Calu3 (cell line): Measurements from ENCODE around the gene CCL18. TPM values are rescaled to one million over a fixed set of nuclear protein-coding genes. Genes with fewer than 3 reads are reported as not detected.
"Not testable (repeated sequence)": the region's sequence is repeated elsewhere in the genome, so short reads cannot be mapped to it uniquely, and the experiment has no call there.

Source experiments
- BruUV-seq: library from RNA; stranded (reverse); fragments of 400-500 nt; replicated peaks from 2 replicates; lab custom pipeline; 2021; lab: Mats Ljungman, UMichigan
- CTCF ChIA-PET: fragments of 300-600 bp; sonication (Branson Sonifier 250); formaldehyde crosslinking; loops from one replicate; lab custom pipeline; 2022; ENCODE audit warnings: antibody characterized with exemption; lab: Charles Lee
- DNase-seq: peaks from one replicate; pipeline ENCODE4 v3.0.0; 2022
- H3K27ac Mint-ChIP-seq: one replicate; pipeline ENCODE4 v1.8.0; 2022; ENCODE audit warnings: mixed read lengths; ENCODE audit not compliant: unreplicated experiment
- H3K27me3 Mint-ChIP-seq: one replicate; pipeline ENCODE4 v1.8.0; 2022; ENCODE audit warnings: mixed read lengths; ENCODE audit not compliant: unreplicated experiment
- H3K36me3 Mint-ChIP-seq: one replicate; pipeline ENCODE4 v1.8.0; 2022; ENCODE audit warnings: mild to moderate bottlenecking, moderate library complexity, mixed read lengths; ENCODE audit not compliant: insufficient read depth, unreplicated experiment
- H3K4me1 Mint-ChIP-seq: one replicate; pipeline ENCODE4 v1.8.0; 2022; ENCODE audit warnings: mild to moderate bottlenecking, low read depth, mixed read lengths; ENCODE audit not compliant: unreplicated experiment
- H3K4me3 Mint-ChIP-seq: one replicate; pipeline ENCODE4 v1.8.0; 2022; ENCODE audit warnings: mild to moderate bottlenecking, low read depth, moderate library complexity, mixed read lengths; ENCODE audit not compliant: unreplicated experiment
- H3K9me3 Mint-ChIP-seq: one replicate; pipeline ENCODE4 v1.8.0; 2022; ENCODE audit warnings: low read depth, mixed read lengths; ENCODE audit not compliant: unreplicated experiment
- intact Hi-C: fragments of 100-400 bp; cut with micrococcal nuclease; formaldehyde crosslinking; loops from one replicate; pipeline ENCODE4 v1.10.0; 2022; ENCODE audit not compliant: unreplicated experiment
- total RNA-seq: library from RNA; stranded (reverse); gene quantifications from 2 replicates; pipeline ENCODE4 v1.2.3, GENCODE V29; 2022
- TF ChIP-seq, protein P1 (sequence below): fragments of 200-600 bp; IDR thresholded peaks from one replicate; pipeline ENCODE4 v1.8.0; 2022; ENCODE audit warnings: antibody characterized with exemption; ENCODE audit not compliant: unreplicated experiment

The CCL18 gene
- total RNA-seq, 1 experiment from 2014 or later: not detected

DNA sequence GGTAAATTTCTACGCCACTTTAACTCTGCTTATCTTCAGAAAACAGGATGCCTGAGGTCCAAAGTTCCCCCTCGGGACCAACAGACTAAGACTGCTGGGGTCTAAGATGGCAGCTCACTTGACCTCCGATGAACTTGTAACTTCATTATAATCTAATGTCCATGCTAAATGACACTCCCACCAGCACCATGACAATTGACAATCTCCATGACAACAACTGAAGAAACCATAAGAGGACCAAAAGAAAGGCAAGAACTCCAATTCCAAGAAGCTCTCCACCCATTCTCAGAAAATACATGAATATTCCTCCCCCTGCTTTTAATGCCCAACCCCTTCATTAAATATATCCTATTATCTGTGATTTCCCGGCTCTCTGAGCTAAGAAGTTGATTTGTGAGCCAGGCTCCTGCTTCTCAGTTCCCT is 47.0 kb downstream of the CCL18 start:
- Mint-ChIP-seq H3K27me3 (peaks cover 84% of the 10 kb centered on the region), H3K9me3 (peaks cover 3% of the 10 kb centered on the region), H3K36me3 (no peaks in the 10 kb centered on the region), H3K4me1 (no peaks in the 10 kb centered on the region), H3K27ac (no peak overlapping the region), H3K4me3 (no peak overlapping the region)
- CTCF ChIA-PET: interaction anchor here (0.6 kb wide), 1 partner anchor 20 kb away, joined by 3 read pairs; no protein-coding TSS in a partner anchor
- BruUV-seq: no TSS peak
- TF ChIP-seq, protein P1, sequence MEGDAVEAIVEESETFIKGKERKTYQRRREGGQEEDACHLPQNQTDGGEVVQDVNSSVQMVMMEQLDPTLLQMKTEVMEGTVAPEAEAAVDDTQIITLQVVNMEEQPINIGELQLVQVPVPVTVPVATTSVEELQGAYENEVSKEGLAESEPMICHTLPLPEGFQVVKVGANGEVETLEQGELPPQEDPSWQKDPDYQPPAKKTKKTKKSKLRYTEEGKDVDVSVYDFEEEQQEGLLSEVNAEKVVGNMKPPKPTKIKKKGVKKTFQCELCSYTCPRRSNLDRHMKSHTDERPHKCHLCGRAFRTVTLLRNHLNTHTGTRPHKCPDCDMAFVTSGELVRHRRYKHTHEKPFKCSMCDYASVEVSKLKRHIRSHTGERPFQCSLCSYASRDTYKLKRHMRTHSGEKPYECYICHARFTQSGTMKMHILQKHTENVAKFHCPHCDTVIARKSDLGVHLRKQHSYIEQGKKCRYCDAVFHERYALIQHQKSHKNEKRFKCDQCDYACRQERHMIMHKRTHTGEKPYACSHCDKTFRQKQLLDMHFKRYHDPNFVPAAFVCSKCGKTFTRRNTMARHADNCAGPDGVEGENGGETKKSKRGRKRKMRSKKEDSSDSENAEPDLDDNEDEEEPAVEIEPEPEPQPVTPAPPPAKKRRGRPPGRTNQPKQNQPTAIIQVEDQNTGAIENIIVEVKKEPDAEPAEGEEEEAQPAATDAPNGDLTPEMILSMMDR: no peak
- DNase-seq: no peak
- intact Hi-C loops: no loop called here

DNA sequence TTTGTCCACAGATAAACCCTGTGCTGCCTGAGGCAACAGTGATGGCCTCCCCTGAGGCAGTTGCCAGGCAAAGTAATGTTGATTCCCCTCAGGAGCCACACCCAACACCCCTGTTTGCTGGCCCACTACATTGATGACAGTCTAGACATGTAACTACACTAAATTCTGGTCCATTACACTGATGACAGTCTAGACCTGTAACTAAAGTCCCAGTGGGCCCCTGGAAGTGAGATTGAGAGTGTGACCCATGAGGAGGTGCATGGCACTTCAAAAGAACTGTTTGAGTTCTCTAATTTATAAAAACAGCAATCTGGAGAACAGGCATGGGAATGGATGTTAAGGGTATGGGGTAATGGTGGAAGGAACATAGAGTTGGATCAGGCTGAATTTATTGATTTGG is 48.5 kb downstream of the CCL18 start:
- CTCF ChIA-PET: no interaction called here
- Mint-ChIP-seq H3K4me1 (no peaks in the 10 kb centered on the region), H3K36me3 (no peaks in the 10 kb centered on the region), H3K4me3 (no peak overlapping the region), H3K9me3 (peaks cover 3% of the 10 kb centered on the region), H3K27me3 (peaks cover 84% of the 10 kb centered on the region), H3K27ac (no peak overlapping the region)
- no peak for DNase-seq
- intact Hi-C loops: no loop called here
- TF ChIP-seq, protein P1: no peak
- no TSS peak for BruUV-seq

DNA sequence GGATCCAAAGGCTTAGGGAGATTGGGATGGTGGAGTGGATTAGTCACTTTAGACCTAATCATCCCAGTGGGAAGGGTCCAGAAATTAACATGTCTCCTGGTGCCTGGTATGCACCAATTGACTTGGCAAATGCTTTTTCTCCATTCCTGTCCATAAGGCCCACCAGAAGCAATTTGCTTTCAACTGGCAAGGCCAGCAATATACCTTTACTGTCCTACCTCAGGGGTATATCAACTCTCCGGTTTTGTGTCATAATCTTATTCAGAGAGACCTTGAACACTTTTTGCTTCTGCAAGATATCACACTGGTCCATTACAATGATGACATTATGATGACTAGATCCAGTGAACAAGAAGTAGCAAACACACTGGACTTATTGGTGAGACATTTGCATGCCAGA is 49.1 kb downstream of the CCL18 start:
- BruUV-seq, H3K9me3 Mint-ChIP-seq, H3K36me3 Mint-ChIP-seq, H3K4me1 Mint-ChIP-seq, H3K4me3 Mint-ChIP-seq, H3K27ac Mint-ChIP-seq, DNase-seq, CTCF ChIA-PET, intact Hi-C loops: not testable (repeated sequence)
- peaks cover 84% of the 10 kb centered on the region for H3K27me3 Mint-ChIP-seq

DNA sequence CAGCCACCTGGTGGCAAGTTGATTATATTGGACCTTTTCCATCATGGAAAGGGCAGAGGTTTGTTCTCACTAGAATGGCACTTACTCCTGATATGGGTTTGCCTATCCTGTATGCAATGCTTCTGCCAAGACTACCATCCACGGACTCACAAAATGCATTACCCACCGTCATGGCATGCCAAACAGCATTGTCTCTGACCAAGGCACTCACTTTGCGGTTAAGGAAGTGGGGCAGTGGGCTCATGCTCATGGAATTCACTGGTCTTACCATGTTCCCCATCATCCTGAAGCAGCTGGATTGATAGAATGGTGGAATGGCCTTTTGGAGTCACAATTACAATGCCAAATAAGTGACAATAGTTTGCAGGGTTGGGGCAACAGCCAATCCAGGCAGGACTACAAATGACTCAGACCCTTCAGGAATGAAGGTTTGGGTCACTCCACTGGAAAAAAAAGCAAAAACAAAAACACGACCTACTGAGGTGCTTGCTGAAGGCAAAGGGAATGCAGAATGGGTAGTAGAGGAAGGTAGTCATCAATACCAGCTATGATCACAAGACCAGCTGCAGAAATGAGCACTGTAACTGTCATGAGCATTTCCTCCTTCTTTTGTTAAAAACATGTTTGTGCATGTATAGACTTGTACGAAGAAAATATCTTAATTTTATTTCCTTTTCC is 51.0 kb downstream of the CCL18 start:
- H3K27me3 Mint-ChIP-seq: peaks cover 93% of the 10 kb centered on the region
- CTCF ChIA-PET, H3K4me3 Mint-ChIP-seq, H3K27ac Mint-ChIP-seq, BruUV-seq, H3K36me3 Mint-ChIP-seq, intact Hi-C loops, H3K4me1 Mint-ChIP-seq, DNase-seq, H3K9me3 Mint-ChIP-seq: not testable (repeated sequence)

DNA sequence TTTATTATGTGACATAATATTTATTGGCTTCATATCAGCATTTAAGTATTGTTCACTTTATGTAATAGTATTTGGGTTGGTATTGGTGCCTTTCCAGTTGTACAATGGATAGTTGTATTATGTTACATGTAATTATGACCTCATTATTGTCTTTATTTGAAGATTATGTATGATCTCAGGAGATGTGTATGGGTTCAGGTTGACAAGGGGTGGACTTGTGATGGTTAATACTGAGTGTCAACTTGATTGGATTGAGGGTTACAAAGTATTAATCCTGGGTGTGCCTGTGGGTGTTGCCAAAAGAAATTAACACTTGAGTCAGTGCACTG is 51.5 kb downstream of the CCL18 start:
- peaks cover 96% of the 10 kb centered on the region for H3K27me3 Mint-ChIP-seq
- CTCF ChIA-PET, H3K4me1 Mint-ChIP-seq, BruUV-seq, H3K9me3 Mint-ChIP-seq, DNase-seq, H3K4me3 Mint-ChIP-seq, H3K36me3 Mint-ChIP-seq, H3K27ac Mint-ChIP-seq, intact Hi-C loops: not testable (repeated sequence)
